Measurements from ENCODE around the gene SMAD6.
"Not testable (repeated sequence)": the region's sequence is repeated elsewhere in the genome, so short reads cannot be mapped to it uniquely, and the experiment has no call there.

DNA sequence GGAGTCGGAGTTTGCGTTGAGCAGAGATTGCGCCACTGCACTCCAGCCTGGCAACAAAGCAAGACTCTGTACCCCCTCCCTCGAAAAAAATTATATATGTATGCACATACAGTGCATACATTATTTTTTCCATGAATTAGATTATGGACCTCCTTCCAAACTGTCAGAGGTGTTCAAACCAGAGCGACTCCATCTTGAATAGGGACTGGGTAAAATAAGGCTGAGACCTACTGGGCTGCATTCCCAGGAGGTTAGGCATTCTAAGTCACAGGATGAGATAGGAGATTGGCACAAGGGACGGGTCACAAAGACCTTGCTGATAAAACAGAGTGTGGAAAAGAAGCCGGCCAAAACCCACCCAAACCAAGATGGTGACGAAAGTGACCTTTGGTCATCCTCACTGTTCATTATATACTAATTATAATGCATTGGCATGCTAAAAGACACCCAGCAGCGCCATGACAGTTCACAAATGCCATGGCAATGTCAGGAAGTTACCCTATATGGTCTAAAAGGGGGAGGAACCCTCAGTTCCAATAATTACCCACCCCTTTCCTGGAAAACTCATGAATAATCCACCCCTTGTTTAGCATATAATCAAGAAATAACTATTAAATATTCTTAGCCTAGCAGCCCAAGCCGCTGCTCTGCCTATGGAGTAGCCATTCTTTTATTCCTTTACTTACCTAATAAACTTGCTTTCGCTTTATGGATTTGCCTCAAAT lies 126.9 kb downstream of the SMAD6 start:
- TF ChIP-seq, protein P1, sequence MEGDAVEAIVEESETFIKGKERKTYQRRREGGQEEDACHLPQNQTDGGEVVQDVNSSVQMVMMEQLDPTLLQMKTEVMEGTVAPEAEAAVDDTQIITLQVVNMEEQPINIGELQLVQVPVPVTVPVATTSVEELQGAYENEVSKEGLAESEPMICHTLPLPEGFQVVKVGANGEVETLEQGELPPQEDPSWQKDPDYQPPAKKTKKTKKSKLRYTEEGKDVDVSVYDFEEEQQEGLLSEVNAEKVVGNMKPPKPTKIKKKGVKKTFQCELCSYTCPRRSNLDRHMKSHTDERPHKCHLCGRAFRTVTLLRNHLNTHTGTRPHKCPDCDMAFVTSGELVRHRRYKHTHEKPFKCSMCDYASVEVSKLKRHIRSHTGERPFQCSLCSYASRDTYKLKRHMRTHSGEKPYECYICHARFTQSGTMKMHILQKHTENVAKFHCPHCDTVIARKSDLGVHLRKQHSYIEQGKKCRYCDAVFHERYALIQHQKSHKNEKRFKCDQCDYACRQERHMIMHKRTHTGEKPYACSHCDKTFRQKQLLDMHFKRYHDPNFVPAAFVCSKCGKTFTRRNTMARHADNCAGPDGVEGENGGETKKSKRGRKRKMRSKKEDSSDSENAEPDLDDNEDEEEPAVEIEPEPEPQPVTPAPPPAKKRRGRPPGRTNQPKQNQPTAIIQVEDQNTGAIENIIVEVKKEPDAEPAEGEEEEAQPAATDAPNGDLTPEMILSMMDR (IDR thresholded peaks at IDR 0.05): not testable (repeated sequence)
- TF ChIP-seq POLR2A (IDR thresholded peaks at IDR 0.05): not testable (repeated sequence)

All from heart left ventricle (tissue), 13 donors.